HS-5 (cell line): ENCODE measurements around the gene PFKFB2.
A peak's percentile ranks its signal among the peaks of the same experiment; 100 is the strongest.

Experiments
- DNase-seq: peaks from one replicate; pipeline ENCODE4 v3.0.0-alpha.2; 2012; ENCODE audit warnings: low read depth

The PFKFB2 gene

DNA sequence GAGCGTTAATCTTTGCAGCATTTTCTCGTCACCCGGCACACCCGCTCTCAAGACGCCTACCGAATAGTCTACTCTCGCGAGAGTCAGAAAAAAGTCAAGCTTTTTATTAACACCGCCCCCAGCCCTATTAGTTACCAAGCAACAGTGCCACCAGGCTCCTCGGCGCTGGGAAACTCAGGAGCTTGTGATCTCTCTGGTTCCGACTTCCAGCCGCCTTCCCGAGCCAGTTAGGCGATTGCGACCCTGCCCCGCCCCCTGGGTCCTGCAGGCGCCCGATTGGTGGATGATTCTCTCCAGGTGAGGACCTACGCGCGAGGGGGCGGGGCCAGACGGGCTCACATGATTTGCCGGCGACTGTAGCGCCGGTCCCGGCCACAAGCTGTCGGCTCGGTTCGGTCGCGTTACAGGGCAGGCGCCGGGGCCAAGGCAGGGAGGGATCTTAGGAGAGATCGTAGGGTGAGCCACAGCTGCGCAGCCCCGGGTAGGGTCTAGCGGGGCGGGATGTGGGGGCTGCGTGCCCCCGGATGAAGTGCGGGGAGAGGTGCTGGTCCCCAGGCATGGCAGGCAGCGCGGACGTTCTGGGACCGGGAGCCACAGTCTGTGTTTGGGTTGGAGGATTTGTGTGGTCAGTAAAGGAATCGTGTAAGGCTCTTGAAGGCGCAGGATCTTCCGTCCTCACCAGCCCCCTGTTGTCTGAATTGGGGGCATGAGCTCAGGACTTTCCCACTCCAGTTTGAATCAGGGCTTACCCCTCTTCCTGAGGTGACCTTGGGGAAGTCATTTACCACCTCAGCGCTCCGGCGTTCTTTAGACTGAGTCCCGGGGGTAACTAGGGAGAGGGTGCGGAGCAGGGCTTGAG, at the start of gene PFKFB2:
Gene PFKFB2, plus strand, starts transcription at position 365 of the 859 bp plus-strand sequence. CDS start 1,443 bp downstream, outside the sequence.
- DNase-seq, result no peak

GRCh38 chr1:207004931-207005830, 47.9 kb upstream of the PFKFB2 start:
- no peak for DNase-seq

DNA sequence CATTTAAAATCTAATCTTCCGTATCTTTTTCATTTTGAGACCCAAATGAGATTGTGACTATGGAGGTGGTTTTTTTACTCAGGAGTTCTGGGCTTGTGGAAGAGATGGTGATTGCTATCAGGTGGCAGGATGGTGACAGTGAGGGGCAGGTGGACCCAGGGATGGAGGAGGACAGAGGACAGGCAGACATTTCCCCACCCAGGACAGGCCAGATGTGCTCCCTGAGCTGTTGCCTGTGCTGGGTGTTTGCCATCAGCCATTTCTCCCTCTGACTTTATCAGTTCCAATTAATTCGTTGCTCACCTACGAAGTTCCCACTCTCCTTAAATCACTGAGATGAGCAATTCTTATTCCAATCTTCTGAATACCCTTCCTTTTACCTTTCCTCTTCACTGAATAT, 47.0 kb upstream of the PFKFB2 start:
- DNase-seq, result no peak

DNA sequence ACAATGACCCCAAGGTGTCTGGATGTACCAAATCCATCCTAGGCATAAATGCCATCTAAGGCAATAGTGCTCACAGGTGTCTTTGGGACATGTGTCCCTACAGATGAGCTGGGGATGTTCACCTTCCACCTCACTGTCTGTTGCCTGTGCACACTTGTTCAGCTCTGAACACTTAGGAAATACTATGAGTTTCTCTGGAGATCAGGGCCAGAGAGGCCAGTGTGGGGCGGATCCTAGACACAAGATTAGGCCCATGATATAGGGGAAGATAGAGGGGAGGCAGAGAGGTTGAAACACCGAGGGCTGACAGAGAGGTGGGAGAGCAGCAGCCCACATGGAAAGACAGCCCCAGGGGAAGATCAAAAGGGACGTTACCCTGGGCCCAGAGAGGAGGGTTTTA, 46.2 kb upstream of the PFKFB2 start:
- no peak for DNase-seq

DNA sequence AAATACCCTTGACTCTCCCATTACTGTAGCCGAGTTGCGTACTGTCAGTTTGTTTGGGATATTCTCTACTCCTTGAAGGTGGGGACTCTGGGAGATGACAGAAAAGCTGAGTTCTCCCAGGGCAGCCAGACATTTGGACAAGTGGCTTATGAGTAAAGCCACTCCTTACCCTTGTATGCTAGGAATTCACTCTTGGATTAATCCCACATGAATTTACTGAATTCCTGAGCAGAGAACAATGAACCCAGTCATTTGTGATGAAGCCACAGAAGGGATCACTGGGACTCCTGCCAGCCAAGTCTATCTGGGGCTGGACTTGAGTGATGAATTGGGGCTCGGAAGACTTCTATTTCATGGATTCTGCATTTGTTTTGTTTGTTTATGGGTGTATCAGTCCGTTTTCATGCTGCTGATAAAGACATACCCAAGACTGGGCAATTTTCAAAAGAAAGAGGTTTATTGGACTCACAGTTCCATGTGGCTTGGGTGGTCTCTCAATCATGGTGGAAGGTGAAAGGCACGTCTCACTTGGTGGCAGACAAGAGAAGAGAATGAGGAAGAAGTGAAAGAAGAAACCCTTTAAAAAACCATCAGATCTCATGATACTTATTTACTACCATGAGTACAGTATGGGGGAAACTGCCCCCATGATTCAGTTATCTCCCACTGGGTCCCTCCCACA, 45.6 kb upstream of the PFKFB2 start:
- peak; percentile 95 for DNase-seq

GRCh38 chr1:207009182-207009850, 43.8 kb upstream of the PFKFB2 start:
- DNase-seq, result no peak

DNA sequence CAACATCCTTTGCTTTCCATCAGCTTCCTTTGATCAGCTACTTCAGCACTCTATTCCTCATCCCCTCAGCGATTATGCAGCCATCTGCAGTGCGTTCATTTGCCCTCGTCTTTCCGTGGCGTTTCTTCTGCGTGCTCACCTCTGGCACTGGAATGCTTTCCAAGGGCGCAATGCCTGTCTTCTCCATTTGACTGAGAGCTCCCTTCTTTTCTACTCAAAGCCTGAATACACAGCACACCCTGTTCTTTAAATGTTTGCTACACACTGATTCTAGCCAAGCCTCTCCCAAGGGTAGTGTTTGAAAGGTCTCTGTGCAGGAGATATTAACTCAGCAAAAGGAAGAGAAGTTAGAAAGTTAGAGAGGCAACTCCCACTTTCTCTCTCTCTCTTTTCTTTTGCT, 43.1 kb upstream of the PFKFB2 start:
- no peak for DNase-seq

GRCh38 chr1:207010726-207011125, 42.3 kb upstream of the PFKFB2 start:
- DNase-seq, result no peak

GRCh38 chr1:207013321-207014085, 39.6 kb upstream of the PFKFB2 start:
- DNase-seq, result no peak

DNA sequence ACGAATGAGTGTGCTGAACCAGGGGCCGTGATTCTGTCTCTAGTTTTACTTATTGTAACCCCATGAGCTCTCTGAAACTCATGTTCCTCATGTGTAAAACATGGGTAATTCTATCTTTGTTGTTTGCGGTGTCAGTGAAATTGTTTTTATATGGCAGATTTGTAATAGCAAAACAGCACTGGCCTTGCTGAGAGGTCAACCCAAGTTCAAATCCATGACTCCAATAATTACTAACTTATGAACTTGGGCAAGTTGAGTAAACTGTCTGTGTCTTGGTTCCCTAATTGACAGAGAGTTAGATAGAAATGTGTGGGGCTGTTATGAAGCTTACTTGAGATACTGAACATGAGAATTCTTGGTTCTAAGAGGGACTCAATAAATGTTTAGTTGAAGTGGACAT, 38.3 kb upstream of the PFKFB2 start:
- DNase-seq, result no peak

DNA sequence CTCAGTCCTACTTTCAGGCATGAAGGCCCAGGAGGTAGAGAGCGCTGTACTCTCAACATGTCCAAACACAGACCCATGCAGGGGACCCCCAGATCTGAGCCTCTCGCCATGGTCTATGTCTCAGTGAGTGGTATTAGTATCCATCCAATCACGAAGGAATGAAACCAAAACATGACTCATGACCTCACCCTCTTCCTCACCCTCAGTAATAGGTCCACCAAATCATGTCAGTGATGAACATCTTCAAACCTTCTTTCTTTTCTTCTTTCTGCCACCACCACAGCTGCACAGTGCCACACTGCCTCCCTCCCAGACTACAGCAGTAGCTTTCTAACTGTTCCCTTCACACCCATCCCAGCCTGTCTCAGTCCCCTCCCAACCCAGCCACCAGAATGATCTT, 37.3 kb upstream of the PFKFB2 start:
- no peak for DNase-seq

DNA sequence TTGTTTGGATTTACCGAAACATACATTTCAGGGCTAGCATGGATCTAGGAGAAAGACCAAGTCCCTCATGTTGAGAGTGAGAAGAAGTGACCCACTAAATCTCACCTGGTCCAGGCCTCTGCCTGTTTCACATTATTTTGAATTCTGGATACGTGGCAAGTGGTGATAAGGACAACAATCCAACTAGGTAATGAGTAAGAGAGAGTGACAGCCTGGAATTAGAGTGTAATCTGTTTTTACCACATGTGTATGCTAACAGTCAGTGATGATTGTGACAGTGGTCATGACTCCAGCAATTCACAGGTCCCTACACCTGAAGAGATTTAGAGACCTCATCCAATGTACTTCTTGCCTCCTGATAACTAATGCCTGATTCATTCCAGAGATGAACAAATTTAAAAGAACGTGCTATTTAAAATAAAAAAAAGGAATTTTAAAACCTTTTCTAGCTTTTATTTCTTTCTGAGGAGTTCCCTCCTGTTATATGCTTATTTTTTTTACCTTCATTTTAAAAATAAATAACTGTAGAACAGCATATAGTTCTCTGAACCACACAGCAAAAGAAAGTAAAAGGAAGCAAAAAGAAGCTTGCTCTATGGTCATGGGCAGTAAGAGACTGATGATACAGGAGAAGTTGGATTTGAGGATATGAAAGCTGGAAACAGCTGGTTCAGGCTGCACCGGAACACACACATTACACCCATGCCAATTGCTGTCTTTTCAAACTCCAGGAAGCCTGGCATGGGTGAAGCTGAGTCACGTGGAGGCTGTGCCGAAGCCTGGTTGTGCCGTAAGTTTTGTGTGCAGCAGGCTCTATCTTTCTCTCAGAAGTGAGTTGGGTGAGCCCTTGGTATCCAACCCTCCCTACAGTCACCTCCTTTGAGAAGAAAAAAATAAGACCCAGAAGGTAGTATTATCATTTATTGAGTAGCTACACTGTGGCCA, 35.2 kb upstream of the PFKFB2 start:
- DNase-seq, result no peak

GRCh38 chr1:207018707-207019106, 34.4 kb upstream of the PFKFB2 start:
- DNase-seq, result no peak

GRCh38 chr1:207019161-207019560, 33.9 kb upstream of the PFKFB2 start:
- no peak for DNase-seq

DNA sequence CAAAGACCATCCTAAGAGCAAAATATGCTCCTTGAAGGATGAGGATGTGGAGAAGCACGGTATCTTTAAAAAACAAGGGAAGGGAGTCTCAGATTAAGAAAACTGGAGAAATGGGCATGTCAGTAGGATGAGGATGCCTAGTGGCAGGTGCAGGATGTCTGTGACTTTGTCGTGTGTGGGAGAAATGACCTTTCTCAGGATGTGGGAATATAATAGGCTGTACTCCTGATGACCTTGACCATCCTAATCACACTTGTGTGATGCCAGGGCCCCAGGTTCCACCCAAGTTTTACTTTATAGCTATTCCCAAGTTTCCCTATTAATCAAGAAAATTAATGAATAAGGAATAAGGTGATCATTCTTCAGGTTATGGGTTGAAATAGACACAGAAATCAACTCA, 33.4 kb upstream of the PFKFB2 start:
- DNase-seq, result no peak

- no peak for DNase-seq
Observed at GRCh38 chr1:207020065-207020708, 32.9 kb upstream of the PFKFB2 start.

DNA sequence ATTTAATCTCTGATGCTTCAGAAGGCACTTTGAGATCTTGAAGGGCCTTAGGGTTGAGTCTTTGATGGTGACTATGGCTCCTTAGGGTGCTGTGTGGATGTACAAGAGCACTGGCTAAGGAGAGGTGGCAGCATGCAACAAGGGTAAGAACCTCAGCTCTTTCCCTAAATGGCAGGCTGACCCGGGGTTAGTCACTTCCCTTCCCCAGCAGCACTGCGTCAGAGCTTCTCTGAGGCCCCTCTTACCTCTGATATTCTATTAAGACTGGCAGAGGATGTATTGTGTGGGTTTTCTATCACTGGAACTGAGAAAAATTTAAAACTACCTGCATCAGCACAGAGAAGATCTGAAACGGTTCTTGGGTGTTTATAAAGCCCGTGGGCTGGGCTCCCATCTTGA, 32.4 kb upstream of the PFKFB2 start:
- no peak for DNase-seq

GRCh38 chr1:207021139-207021861, 31.8 kb upstream of the PFKFB2 start:
- DNase-seq, result no peak
